HL-60/S4 (cell line): Measurements from ENCODE around the gene TUBB8B.
"Not testable (repeated sequence)": the region's sequence is repeated elsewhere in the genome, so short reads cannot be mapped to it uniquely, and the experiment has no call there.

Source experiments
- in situ Hi-C: fragments of 300-500 bp; cut with MboI; formaldehyde crosslinking; loops from 2 replicates; pipeline ENCODE4 v1.14.3; 2022; ENCODE audit warnings: low sequenced_read_pairs

TUBB8B gene

DNA sequence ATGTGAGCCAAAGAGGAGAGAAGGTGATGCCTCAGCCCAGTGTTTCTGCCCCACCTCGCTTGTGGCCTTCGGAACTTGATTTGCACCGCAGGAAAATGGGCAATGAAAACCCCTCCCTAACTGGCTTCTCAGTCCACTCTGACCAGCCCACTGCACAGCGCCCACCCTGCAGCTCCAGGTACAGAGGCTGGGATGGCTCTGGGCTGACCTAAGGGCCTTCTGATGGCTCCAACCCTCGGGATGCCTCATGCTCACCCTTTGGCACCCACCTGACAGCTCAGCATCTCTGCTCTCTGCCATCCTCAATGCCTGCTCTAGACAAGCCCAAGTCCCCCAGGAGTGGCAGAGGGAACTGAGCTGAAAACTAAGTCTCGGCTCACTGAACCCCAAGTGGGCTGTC lies 36.2 kb downstream of the TUBB8B start:
- in situ Hi-C loops, result not testable (repeated sequence)

GRCh38 chr18:12773-13172 lies 36.6 kb downstream of the TUBB8B start:
- in situ Hi-C loops, result not testable (repeated sequence)

- in situ Hi-C loops, result not testable (repeated sequence)
These were observed 37.8 kb downstream of the TUBB8B start for GRCh38 chr18:11383-12274.

DNA sequence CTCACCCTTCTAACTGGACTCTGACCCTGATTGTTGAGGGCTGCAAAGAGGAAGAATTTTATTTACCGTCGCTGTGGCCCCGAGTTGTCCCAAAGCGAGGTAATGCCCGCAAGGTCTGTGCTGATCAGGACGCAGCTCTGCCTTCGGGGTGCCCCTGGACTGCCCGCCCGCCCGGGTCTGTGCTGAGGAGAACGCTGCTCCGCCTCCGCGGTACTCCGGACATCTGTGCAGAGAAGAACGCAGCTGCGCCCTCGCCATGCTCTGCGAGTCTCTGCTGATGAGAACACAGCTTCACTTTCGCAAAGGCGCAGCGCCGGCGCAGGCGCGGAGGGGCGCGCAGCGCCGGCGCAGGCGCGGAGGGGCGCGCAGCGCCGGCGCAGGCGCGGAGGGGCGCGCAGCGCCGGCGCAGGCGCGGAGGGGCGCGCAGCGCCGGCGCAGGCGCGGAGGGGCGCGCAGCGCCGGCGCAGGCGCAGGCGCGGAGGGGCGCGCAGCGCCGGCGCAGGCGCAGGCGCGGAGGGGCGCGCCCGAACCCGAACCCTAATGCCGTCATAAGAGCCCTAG lies 38.7 kb downstream of the TUBB8B start:
- in situ Hi-C loops, result not testable (repeated sequence)

DNA sequence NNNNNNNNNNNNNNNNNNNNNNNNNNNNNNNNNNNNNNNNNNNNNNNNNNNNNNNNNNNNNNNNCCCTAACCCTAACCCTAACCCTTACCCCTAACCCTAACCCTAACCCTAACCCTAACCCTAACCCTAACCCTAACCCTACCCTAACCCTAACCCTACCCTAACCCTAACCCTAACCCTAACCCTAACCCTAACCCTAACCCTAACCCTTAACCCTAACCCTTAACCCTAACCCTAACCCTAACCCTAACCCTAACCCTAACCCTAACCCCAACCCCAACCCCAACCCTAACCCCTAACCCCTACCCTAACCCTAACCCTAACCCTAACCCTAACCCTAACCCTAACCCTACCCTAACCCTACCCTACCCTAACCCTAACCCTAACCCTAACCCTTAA lies 39.5 kb downstream of the TUBB8B start:
- in situ Hi-C loops, result not testable (repeated sequence)
